Coronary artery (tissue), 2 donors: Measurements from ENCODE around the gene CLEC16A.

Experiments
- DNase-seq: peaks from one replicate; pipeline ENCODE4 v3.0.0-alpha.2; 2017; ENCODE audit warnings: low spot score
- H3K27ac ChIP-seq, 2 donors: fragments of 200-600 bp; sonication (generic); one replicate each; pipeline ENCODE4 v1.5.1; 2016 to 2019
- H3K4me3 ChIP-seq: fragments of 200-600 bp; sonication (generic); 2 replicates; pipeline ENCODE4 v1.5.1; 2016; ENCODE audit warnings: mild to moderate bottlenecking, moderate library complexity
- CTCF ChIP-seq: fragments of 200-600 bp; sonication (generic); IDR thresholded peaks from one replicate; pipeline ENCODE4 v1.5.1; 2019; ENCODE audit warnings: antibody characterized with exemption

CLEC16A gene

GRCh38 chr16:11224096-11224893 is 279.9 kb downstream of the CLEC16A start:
- DNase-seq: no peak
- TF ChIP-seq CTCF: no peak
- Histone ChIP-seq H3K4me3 (no peak overlapping the region), H3K27ac (peak overlapping the region; percentile 16 to 58)

GRCh38 chr16:11224894-11225676 is 280.7 kb downstream of the CLEC16A start:
- TF ChIP-seq CTCF: no peak
- H3K4me3 ChIP-seq: peak overlapping the region; percentile 61
- DNase-seq: no peak
- H3K27ac ChIP-seq: peak overlapping the region; percentile 4 to 58

- Histone ChIP-seq H3K4me3 (peak overlapping the region; percentile 61), H3K27ac (peak overlapping the region in 1 of 2 donors; percentile 4)
- no peak for TF ChIP-seq CTCF
- DNase-seq: no peak
Measured at GRCh38 chr16:11225677-11226549, 281.5 kb downstream of the CLEC16A start.

- H3K4me3 ChIP-seq: no peak overlapping the region
Measured at GRCh38 chr16:11229432-11229831, 285.1 kb downstream of the CLEC16A start.

GRCh38 chr16:11229906-11230305 is 285.5 kb downstream of the CLEC16A start:
- Histone ChIP-seq H3K27ac (no peak overlapping the region), H3K4me3 (no peak overlapping the region)
- no peak for DNase-seq
- no peak for TF ChIP-seq CTCF

More at GRCh38 chr16:11229432-11229831, 285.1 kb downstream of the CLEC16A start:
- H3K27ac ChIP-seq: no peak overlapping the region
- no peak for DNase-seq
- TF ChIP-seq CTCF: no peak

GRCh38 chr16:11231367-11231970 is 287.1 kb downstream of the CLEC16A start:
- no peak for TF ChIP-seq CTCF
- H3K4me3 ChIP-seq: no peak overlapping the region
- DNase-seq: no peak
- H3K27ac ChIP-seq: no peak overlapping the region
